Esophagus squamous epithelium (tissue), 4 donors: Measurements from ENCODE around the gene NPIPA2.
"Not testable (repeated sequence)": the region's sequence is repeated elsewhere in the genome, so short reads cannot be mapped to it uniquely, and the experiment has no call there.

Experiments used
- CTCF ChIP-seq, 6 experiments: fragments of 450-650 bp in 4 of 6; fragments of 200-600 bp in 2 of 6; sonication (generic) in 2 of 6; IDR thresholded peaks; one replicate each; pipeline ENCODE4 v1.5.1; 2016 to 2019; ENCODE audit warnings: antibody characterized with exemption in 6 of 6, mild to moderate bottlenecking in 4 of 6, moderate library complexity in 4 of 6
- POLR2A ChIP-seq, 4 donors: fragments of 450-650 bp; IDR thresholded peaks; one replicate each; pipeline ENCODE4 v1.6.1; 2017; ENCODE audit warnings: antibody characterized with exemption in 4 of 4, mild to moderate bottlenecking in 4 of 4, moderate library complexity in 3 of 4

GRCh38 chr16:14797558-14797957 lies 55.2 kb downstream of the NPIPA2 start:
- not testable (repeated sequence) for TF ChIP-seq CTCF, POLR2A (IDR thresholded peaks at IDR 0.05)
